CD4-positive, alpha-beta T cell treated with Interleukin-10 for 1 hour (primary cell): ENCODE data around the gene APLP1.
A peak's percentile ranks its signal among the peaks of the same experiment; 100 is the strongest.
"Not testable (repeated sequence)": the region's sequence is repeated elsewhere in the genome, so short reads cannot be mapped to it uniquely, and the experiment has no call there.

ENCODE experiments used
- DNase-seq: peaks from one replicate; pipeline ENCODE4 v3.0.0-alpha.2; 2020

Gene APLP1

DNA sequence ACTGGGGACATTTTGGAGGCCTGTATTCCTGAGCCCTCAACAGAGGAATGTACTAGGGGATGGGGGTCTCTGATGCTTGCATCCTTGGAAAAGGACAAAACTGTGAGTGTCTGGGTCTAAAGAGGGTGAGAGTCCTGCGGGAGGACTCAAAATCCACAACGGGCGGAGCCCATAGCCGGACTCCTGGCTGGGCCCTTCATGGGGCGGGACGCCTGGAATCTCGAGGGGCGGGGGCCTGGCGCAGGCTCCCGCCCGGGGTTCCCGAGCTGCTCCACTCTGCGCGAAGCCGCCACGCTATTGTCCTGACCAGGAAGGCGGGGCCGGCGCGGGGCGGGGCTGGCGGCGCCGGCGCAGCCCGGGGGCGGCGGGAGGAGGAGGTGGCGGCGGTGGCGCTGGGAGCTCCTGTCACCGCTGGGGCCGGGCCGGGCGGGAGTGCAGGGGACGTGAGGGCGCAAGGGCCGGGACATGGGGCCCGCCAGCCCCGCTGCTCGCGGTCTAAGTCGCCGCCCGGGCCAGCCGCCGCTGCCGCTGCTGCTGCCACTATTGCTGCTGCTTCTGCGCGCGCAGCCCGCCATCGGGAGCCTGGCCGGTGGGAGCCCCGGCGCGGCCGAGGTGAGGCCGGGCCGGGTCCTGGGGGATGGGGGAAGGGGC is at the start of gene APLP1:
TSS of gene APLP1 (plus strand) at position 403 of the 651 bp plus-strand sequence. CDS start at position 466, 63 bp downstream.
- peak; percentile 69 for DNase-seq

DNA sequence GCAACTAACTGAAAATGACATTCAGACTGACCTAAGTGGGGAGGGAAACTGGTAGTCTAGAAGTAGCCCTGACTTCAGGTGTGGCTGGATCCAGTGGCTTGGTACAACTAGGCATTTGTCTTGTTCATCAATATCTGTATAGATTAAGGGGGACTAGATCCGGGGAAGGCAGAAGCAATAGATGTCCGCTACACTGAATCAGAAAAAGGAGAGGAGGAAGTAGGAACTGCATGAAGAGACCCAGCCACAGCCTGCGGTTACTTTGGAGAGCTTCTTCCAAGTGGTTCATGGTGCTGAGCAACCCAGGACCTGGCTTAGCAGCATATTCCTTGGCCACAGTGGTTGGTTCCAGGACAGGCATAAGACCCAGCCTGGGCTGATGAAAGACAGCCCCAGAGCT is 45.8 kb upstream of the APLP1 start:
- DNase-seq = no peak

DNA sequence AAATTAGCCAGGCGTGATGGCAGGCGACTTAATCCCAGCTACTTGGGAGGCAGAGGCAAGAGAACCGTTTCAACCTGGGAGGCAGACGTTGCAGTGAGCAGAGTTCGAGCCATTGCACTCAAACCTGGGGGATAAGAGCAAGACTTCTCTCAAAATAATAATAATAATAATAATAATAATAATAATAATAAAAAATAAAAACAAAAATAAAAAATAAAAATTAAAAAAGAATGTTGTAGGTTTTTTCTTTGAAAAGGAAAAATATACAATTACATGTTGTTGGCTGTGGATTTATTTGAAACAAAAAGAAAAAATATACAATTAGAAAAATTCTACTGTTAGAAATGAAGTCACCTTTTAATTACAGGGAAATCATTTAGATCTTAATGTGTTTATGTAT is 44.2 kb upstream of the APLP1 start:
- no peak for DNase-seq

GRCh38 chr19:35828692-35829301 is 39.6 kb upstream of the APLP1 start:
- DNase-seq = peak; percentile 38

GRCh38 chr19:35830986-35831385 is 37.4 kb upstream of the APLP1 start:
- DNase-seq = no peak

GRCh38 chr19:35832054-35832453 is 36.3 kb upstream of the APLP1 start:
- no peak for DNase-seq

DNA sequence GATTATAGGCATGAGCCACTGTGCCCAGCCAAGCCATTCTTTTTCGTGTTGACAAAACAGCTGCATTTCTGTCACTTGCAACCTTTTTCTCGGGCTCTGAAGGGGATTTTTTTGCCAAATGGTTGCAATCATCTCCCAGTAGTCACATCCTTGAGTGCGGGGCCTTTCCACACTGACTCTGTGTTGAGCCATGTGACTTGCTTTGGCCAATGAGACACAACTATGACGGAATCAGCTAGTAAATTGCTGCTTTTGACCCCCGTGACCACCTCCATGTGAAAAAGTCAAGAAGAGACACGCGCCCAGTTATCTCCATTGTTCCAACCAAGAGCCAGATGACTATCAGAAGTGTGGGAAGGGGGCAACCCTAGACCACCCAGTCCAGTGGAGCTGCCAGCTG is 34.4 kb upstream of the APLP1 start:
- no peak for DNase-seq

GRCh38 chr19:35836096-35836495 is 32.3 kb upstream of the APLP1 start:
- not testable (repeated sequence) for DNase-seq

- DNase-seq = no peak
Measured at GRCh38 chr19:35841961-35842595, 26.3 kb upstream of the APLP1 start.

GRCh38 chr19:35842666-35843272 is 25.6 kb upstream of the APLP1 start:
- no peak for DNase-seq

DNA sequence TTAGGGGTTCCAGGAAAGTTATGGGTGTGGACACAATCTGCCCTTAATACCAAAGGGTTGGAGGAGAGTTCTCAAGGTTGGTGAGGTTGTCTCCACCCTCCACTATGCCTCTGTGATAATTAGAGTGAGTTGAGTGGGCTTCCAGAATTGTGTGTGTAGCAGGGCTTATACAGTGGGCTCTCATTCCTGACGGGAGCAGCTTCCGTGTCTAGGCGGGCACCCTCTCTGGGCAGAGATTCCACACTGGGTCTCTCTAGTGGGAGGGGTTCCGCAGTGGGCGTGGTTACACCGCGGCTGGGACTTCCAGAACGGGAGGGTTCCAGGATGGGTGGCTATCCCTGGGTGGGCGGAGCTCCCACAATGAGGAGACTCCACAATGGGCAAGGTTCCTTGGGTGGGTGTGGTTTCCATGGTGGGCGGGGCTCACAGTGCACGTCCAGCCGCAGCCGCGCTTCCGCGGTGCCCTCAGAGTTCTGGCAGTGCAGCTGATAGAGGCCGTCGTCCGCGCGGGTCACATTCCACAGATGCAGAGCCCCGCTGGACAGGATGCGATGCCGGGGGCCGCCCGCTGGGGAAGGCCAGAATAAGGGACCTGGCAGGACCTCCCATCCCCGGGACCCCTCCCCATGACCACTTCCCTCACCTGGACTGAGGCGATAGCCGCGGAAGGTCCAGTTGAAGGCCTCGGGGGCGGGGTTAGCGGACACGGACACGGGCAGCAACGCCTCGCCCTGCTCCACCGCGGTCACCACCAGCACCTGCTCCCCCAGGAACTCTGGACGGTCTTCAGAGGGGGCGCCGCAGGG is 24.5 kb upstream of the APLP1 start:
- no peak for DNase-seq

GRCh38 chr19:35844482-35845214 is 23.7 kb upstream of the APLP1 start:
- DNase-seq = no peak

GRCh38 chr19:35845215-35846037 is 22.9 kb upstream of the APLP1 start:
- DNase-seq = no peak

DNA sequence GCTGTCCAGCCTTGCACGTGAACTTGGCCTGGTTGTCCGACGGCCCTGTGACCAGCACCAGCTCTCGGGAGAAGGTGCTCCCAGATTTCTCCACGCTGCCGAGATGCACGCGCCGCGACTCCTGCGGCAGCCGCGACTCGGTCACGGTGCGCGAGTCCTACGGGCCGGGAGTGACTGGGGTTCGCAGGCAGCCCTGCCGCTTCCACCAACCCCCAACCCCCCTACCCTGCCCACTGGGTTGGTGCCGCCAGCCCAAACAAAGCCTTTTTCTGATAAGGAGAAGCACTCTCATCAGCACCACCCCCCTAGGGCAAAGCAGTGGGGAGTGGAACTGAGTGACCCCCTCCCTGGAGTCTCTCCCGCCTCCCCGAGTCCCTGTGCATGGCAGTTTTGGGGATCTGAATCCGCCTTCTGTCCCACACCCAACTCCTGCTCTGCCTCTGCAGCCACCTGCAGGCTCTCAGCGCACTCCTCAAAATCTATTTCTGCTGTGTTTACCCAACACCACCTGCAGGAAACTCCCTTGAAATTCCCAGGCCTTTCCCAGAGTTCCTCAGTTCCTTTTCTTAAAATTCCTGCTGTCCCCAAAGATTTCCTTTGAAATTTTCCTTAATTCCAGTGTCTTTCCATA is 22.2 kb upstream of the APLP1 start:
- no peak for DNase-seq

DNA sequence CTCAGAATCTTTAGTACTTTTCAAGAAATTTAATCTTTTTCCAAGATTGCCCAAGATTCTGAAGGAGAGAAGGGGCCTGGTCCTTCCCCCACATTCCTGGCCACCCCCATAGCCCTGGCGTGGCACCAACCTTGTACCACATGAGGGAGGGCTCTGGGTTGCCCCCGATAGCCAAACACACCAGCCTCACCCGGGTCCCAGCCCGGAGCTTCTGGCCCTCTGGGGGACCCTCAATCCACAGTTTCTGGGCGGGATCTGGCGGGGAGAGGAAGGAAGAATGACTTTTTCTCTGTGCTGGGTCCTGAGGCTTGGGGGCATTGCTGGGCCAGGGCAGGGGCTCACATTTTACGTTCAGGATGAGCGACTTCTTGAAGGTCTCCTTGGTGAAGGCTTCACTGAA is 20.5 kb upstream of the APLP1 start:
- no peak for DNase-seq

DNA sequence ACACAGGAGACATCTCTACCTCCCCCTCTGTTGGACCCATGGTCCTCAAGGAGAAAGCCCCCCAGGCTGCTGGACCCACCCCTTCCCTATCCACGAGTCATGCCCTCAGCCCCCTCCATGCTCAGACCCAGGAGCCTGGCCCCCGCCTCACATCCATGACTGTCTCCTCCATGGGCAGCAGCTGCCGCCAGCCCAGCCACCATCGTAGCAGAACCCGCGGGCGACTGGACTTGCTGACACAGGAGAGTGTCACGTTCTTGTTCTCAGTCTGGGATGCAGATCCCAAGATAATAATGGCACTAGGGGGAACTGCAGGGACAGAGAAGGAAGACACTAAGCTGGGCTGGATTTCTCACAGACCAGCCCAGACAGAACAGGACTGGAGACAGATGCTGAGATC is 19.9 kb upstream of the APLP1 start:
- DNase-seq = no peak

DNA sequence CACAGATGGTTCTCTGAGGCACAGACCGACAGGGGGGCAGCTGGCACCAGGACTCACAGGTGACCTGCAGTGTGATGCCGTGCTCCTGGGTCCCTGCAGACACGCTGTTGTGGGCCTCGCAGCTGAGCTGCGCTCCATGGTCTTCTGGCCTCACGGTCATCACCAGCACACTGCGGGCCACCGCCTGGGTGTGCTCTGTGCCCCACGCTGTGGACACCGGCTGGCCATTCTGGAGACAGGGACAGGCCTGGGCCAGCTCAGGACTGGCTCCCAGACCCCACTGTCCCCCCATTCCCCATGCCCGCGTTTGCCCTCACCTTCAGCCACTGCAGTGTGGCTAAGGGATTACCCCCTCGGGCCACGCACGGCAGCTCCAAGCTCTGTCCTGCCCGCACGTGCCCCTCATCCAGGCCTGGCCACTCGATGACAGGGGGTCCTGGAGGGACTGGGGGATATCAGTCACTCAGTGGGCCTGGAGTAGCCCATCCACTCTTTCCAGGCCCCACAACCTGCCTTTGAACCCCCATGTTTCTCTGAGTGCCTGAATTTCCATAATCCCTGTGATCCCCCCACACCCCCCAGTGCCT is 19.4 kb upstream of the APLP1 start:
- no peak for DNase-seq

- no peak for DNase-seq
Measured at GRCh38 chr19:35851213-35852028, 17.0 kb upstream of the APLP1 start.

GRCh38 chr19:35852029-35852780 is 16.2 kb upstream of the APLP1 start, which contains the start of gene NPHS1:
NPHS1 (minus strand) TSS chr19:35852504; CDS start chr19:35851837, 667 bp downstream.
- no peak for DNase-seq
